Fibroblast of upper back skin (primary cell): ENCODE results near the gene ETV6.
A peak's percentile ranks its signal among the peaks of the same experiment; 100 is the strongest.

ENCODE experiments used
- DNase-seq: peaks from one replicate; pipeline ENCODE4 v3.0.0-alpha.2; 2013

Gene ETV6

DNA sequence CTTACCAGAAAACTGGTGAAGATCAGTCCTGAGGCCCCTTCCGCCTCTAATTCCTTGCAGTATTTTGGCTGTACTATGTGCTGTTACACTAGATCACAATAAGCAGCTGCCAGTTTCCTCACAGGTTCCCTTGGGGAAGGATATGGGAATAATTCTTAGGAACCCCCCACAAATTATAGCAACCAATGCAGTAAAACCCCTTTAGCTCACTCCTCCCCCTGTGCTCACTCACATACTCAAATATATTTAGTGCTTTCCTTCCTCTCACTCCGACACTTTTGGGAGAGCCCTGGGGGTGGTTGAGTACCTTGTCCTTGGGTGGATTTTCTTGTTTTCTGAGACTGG lies 162.7 kb downstream of the ETV6 start:
- DNase-seq, result no peak

DNA sequence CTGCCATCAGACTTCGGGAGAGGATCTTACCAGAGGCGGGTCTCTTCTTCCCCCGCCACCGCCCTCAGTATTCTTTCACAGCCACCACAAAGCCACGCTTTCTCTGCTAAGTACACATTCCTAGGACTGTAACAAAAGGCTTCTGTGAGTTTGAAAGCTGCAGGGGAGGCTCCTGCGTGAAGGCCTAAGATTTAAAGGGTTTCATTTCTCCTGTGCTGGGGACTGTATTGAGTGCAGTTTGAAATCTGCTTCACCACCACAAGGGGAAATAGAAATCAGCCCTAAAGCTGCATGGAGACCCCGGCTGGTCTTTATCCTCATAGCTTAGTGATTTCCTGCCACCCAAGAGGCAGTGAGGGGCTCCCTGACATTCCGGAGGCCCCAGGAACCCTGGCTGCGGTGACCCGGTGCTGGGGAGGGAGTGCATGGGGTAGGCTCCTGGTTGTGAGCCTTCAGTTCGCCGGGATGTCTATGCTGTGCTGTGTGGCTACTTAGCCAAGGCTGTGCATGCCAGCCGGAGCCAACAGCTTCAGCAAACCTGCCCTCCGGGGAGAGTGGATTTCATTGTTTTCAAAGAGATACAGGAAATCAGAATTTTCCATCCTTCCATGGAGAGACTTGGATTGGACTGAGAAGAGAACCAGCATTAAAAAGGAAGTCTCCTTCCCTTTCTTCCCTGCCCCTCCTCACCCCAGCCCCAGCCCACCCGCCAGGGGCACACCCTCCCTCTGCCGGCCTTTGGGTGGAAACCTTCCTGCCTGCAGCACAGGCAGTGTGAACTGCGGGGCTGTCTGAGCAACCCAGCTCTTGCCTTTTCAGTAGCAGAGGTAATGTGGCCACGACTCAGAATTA lies 163.3 kb downstream of the ETV6 start:
- DNase-seq, result peak; percentile 59

DNA sequence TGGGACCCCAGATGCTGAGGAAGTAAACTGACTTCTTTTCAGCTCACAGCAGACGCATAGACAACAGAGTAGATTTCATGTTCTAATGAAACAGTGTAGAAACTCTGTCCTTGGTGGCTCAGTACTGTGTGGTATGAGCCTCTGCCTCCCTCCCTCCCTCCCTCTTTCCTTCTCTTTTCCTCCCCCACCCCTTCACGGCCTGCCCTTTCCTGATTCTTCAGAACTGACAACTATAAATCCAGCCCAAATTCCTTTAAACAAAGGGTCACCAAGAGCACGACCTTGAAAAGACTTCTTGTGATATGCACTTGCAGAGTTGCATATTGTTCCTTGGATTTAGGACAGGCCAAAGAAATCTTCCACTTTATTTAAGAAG lies 164.0 kb downstream of the ETV6 start:
- no peak for DNase-seq

DNA sequence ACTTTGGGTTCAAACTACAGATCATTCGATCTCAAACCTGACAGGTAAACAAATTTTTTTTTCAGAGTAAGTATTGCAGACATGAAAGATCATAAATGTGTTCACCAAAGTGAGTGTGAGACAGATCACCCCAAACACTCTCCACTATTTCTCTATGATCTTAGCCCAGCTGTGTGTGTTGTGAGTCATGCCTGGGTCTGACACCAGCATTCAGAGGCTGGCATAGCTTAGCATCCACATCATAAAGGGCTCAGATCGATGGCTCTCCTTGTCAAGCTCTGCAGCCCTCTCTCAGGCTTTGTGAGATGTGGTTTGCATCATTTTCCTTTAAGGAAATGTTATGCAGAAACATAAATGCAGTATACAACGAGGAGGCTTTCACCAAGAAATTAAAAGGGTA lies 164.9 kb downstream of the ETV6 start:
- DNase-seq, result peak; percentile 83

DNA sequence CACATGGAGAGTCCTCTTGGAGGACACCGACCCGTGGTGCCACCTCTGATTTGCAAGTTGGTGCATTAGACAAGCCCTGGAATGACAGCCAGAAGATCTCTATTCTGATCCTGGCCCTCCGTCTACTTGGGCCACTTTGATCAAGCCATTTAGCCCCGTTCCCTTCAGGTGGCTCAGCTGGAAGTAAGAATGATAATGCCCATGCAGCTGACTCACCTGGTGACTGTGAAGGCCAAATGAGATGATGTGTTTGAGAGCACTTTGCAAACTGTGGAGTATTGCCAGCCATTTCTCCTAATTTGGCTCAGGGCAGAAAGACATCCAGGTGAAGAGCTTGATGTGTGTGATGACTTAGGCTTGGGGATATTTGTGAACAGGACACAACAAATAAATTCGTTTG lies 165.9 kb downstream of the ETV6 start:
- DNase-seq, result no peak

DNA sequence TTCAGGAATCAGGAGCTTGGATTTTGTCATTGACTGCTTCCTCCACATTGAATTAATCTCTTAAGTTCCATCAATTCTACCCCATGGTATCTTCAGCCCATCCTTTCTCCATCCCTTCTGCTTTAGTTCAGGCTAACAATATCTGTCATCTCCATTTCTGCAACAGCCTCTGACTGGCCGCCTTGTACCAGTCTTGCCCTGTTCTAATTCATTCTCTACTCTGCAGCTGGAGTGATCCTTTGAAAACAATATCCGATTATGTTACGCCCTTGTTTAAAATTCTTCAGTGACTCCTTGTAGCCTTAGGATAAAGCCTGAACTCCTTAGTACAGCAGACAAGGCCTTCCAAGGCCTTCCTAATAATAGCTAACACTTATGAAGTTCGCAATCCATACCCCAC lies 170.2 kb downstream of the ETV6 start:
- DNase-seq, result no peak

DNA sequence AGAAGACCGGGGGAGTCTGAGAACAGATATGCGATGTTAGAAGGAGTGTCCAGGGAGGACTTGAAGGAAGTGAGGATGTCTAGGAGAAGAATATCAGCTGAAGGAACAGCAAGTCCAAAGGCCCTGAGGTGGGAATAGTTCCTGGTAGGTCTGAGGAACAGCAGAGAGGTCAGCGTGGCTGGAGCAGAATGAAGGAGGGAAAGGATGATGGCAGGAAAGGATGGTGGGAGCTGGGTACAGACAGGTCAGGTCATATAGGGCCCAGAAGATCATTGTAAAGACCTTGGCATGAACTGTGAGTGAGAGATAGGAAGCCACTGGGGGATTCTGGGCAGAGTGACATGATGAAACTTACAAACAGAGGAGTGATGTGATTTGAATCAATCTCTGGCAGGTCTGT lies 171.0 kb downstream of the ETV6 start:
- DNase-seq, result no peak

DNA sequence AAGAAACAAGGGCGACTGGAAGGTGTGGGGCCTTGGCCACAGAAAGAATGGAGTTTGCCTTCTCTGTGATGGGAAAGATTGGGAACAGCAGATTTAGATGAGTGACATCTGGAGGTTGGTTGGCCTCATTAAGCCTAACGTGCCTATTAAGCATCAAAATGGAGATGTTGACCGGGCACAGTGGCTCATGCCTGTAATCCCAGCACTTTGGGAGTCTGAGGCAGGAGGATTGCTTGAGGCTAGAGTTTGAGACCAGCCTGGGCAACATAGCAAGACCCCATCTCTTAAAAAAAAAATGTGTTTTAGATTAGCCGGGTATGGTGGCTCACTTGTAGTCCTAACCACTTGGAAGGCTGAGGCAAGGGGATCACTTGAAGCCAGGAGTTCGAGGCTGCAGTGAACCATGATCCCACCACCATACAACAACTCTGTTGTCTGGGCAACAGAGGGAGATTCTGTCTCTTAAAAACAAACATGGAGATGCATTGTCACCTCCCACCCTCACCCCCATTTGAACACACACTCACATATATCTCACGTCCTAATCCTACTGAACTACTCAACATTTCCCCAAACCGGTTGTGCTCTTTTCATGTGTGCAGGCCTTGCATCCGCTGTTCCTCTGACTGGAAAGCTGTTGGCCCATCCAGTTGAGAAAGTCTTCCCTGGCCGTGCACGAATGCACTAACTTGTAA lies 172.1 kb downstream of the ETV6 start:
- no peak for DNase-seq

DNA sequence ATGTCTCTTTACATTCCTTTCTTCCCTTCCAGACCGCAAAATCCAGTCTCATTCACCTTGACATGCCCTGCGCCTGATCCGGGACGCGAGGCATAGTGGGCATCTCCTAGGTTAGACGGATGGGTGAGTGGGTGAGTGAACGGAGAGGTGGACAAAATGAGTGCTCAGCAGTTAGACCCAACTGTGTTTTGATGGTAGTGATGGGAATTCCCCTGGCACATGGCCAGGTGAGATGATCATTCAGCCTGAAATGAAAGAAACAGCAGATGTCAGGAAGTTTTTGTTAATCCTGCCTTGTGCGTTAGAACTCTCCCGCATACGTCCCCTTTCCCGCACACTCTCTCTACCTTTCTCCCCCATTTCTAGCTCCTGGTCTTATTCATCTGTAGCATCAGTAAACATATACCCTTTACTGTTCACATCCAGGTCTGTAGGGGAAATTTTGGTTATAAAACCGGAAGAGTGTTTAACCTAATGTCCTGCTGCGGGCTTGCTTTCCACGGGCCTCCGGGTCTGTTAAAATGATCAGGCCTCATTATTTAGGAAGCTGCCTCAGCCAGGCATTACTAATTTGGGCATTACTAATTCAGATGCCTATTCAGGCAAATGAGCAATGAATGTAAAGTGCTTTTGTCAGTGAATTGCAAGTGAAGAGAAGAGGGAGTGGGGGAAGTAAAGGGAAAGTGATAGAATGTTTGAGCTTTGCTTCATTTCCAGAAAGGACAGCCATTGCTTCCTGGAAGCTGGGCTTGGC lies 172.8 kb downstream of the ETV6 start:
- peak; percentile 71 for DNase-seq

DNA sequence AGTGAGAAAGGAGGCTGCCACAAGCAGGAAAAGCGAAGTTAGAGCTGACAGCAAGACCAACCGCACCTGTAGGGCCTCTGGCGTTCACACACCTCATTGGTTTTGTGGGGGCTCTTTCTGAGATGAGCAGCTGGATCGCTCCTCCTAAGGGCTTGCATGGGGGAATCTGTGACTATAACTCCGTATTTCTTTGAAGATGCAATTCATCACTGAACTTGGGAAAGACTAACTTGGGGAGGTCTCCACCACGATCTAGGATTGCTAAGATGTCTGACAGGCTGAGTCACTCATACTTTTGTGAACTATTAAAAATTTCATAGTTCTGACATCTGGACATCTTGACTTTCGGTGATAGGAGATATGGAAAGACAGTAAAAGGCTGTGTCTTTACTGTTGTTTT lies 173.6 kb downstream of the ETV6 start:
- peak; percentile 96 for DNase-seq

DNA sequence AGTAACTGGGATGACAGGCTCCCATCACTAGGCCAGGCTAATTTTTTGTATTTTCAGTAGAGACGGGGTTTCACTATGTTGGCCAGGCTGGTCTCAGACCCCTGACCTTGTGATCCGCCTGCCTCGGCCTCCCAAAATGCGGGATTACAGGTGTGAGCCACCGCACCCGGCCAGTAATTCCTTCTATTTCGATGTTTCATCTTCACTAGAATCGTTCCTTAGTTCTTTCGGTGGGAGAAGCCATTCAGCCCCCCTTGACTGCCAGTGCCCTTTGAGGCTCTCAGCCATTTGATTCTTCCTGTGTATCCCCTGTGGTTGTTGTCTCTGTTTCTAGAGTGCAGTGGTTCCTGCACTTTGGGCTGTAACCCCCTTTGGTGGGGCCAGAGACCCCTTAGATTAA lies 174.1 kb downstream of the ETV6 start:
- DNase-seq, result no peak

DNA sequence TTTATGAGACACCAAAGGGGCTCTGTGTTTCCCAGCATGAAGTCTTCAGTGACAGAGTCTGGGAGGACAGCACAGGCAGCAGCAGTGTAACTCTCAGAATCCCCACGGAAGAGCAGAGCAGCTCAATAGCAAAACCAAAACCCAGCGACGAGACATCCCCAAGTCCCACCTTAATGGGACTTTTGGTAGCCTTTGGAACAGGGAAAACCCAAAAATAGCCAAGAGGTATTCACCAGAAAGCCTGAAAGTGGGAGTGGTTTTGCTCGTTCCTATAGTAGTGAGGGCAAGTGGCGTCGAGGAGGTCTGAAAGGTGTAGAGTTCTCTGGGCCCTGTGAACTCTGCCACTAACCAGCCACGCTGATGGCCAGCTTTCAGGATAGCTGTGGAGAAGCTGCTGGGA lies 174.6 kb downstream of the ETV6 start:
- DNase-seq, result no peak

DNA sequence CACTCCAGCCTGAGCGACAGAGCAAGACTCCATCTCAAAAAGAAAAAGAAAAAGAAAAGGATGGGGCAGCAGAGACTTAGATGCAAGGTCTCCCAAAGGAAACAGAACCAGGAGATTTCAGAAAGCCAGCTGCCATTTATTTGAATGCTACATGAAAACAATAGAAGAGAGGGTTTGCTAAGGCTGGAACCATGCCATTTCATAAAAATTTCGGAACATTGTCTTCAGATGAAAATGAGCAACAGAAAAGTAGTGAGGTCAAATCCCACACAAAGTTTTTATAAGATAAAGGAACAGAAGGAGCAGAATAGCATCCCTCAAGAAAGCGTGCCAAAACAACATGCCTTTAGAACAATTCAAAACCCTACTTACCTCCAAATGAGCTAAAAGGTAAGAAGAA lies 175.3 kb downstream of the ETV6 start:
- DNase-seq, result no peak

DNA sequence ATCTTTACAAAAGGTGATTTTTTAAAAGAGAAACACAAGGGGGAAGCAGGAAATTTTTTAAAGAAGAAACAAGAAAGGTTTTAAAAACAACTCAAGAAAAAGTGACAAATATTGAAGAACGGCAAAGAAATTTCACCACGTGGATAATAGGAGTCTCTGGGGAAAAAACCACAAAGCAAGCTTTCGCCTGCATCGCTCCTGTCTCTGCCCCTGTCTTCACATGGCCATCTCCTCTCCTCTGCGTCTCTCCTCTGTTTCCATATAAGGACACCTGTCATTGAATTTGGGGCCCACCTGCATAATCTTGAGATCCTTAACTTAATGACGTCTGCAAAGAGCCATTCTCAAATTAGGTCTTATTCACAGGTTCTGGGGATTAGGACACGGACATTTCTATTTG lies 175.8 kb downstream of the ETV6 start:
- DNase-seq, result no peak

DNA sequence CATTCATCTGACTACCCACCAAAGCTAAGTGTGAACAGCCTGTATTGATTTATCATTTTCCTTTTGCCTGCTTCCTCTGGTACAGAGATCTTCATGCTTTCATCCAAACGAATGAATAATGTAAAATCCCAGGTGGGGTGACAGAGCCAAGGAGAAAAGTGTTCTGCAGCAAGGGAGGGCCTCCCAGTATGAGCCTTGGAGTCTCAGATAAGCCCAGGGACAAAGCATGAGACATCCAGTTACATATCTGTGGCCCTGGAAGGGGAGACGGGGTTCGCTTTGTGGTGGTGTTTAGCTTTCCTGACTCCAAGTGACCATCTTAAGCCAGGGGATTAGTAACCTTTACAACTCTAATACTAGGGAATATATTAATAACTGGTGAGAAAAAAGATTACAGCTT lies 177.1 kb downstream of the ETV6 start:
- peak; percentile 47 for DNase-seq

DNA sequence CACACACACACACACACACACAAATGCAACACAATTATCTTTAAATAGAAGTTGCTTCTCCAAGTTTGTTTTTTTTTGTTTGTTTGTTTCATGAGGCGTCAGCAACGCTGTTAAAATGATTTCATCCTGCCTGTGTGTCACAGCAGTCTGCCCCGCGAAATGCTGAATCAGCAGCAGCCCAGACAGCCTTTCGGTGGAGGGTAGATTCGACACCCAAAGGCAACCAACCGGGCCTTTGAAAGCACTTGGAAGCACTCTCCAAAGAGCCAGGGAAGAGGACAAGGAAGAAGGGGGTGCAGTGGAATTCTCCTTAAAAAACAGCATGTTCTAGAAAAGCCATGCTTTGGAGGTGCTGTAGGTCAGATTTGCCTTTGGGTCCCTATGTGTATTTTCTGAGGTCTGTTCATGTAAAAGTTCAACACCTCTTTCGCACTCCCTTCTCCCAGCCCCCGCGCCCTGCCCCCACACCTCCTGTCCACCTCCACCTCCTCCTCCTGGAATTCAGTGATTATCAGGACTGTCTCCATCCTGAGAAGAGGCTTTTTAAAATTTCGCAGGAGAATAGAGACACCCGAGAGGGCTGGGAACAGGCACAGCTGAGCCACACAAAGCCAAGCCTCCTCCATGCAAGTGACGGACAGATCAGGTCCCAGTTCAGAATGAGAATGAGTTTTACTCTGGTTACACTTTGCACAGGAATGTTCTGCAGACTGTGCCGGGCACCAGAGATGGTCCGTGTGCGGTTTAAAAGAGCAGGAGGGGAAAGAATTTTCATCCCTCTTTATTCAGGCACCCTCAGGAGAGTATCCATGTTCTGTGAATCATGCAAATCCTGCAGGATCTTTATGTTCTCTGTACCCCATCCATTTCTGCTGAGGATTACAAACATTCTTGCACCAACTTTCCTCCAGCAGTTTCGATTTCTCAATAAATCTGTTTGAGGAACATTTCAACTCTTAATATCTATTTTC lies 177.9 kb downstream of the ETV6 start:
- DNase-seq, result peak; percentile 67

DNA sequence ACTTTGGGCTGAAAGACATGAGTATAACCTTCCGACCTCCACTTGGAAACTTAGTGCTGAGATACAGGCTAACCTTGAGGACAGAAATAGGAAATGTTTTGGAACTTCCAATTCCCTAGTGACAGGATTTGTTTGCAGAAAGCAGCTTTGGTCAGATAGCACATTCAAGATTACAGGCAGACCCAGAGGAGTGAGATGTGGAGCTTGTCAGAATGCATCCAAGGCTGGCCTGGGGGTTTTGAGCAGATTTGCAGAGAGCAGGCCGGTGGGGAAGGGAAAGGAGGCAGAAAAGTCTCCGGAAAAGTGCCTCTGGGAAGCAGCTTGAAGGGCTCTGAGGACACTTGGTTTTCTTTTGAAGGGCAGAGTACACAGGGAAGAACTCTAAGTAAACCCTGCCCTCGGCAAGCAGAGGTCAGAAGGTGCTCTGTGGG lies 180.3 kb downstream of the ETV6 start:
- no peak for DNase-seq

DNA sequence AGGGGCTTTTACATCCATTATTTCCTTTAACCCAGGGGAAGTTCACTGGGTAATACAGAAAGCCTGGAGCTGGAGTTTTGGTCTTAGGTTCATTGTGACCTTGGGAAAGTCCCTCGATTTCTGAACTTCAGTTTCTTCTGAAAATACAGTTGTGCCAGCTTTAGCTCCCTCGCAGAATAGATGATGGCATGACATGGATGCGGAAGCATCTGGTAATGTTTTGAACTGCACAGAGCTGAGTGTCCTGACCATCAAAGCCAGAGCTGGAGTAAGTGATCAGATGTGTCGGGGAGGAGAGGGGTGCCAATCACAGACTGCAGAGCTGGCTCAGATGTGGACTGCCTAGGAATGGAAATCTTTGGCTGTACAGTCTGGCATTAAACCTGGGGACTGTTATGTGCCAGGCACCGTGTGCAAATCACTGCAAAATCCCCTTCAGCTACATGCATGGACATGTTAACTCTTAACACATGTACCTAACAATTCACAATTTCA lies 180.9 kb downstream of the ETV6 start:
- no peak for DNase-seq

DNA sequence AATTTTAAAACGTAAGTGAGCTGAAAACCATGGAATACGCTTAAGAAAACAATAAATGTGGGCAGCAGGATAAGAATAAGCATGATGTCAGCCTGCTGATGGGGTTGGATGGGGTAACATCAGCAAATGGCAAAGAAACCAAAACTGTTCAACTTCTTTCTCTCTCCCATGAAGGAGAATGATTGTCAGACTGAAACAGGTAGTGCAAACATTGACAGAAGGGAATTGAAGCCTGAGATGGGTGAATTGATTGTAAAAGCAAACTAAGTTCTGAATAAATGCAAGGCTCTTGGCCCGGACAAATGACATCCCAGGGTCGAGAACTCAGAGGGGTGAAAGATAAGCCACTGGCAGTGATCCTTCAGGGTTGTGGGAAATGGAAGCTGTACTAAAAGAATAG lies 182.6 kb downstream of the ETV6 start:
- no peak for DNase-seq

DNA sequence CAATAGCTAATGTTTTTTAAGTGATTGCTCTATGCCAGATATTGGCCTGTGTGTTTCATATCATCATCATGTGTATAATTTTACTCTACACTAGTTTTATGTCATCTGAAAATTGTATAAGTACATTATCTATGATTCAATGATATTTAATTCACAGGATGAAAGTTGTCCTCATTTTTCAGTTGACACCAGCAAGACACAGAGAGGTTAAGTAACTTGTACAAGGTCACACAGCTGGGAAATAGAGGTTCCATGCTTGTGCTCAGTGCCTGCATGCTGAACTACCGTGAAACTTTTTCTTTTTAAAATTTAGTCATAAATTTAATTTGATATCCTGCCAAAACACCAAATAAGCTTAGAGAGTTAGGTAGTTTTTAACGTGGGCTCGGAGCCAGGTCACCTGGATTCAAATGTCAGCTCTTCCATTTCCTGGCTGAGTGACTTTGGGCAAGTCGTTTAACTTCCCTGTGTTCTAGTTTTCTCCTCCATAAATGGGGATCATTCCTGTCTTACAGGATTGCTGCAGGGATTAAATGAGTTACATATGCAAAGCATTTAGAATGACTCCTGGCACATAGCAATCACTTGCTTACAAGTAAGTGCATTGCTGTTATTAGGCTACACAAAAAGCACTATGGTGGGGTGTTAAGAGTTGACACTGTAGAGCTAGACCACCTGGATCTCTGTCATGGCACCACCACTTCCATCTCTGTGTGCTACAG lies 183.9 kb downstream of the ETV6 start:
- no peak for DNase-seq

DNA sequence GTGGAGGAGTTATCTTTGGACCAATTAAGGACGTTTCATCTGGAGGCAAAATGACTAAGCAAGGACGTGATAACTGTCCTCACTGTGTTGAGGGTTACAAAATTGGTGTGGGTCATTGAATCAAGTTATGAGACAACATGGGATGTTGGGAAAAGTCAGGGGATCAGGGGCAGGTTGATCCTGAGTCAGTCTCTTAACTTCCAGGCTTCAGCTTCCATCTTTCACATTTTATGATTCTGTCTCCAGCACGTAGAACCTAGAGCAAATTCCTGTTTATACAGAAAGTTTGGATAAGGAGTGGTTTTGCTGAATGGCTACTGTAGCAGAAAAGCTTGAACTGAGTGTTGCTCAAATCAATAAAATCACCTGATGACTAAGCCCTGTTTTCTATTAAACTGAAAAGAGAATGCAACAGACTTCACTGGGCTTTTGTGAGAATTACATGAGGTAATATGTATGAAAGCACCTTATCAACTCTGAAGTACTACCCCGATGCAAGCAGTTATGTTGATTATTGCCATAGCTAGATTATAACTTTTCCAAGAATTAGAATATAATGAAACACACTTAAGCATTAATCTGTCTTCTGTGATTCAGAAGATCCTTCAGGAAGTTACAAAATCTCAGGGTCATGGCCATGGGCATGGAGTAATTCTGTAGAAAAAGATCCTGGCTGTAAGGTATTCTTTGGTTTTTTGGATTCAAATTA lies 184.8 kb downstream of the ETV6 start:
- DNase-seq, result no peak
